ENCODE measurements around the gene SFT2D3.

The SFT2D3 gene

GRCh38 chr2:127664065-127664894, 37.0 kb upstream of the SFT2D3 start:
- no peak for DNase-seq (ENCODE audit: low read depth in 2 of 3, low spot score in 1 of 3)

DNA sequence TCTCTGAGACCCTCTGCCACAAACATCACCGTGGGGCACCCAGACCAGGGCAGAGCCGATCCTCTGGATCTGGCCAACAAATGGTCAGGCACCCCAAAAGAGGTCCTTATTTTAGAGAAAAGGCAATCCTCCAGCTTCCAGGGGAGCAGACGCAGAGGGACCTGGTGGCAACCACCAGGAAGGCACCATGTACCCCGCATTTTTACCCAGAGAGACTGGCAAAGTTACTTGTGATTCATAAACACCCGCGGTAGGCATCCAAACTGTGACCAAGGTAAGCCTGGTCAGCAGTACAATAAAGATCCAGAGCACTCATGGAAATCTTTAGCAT, 36.4 kb upstream of the SFT2D3 start:
- DNase-seq (ENCODE audit: low read depth in 2 of 3, low spot score in 1 of 3) = no peak

GRCh38 chr2:127665267-127665893, 35.9 kb upstream of the SFT2D3 start:
- no peak for DNase-seq (ENCODE audit: low read depth in 2 of 3, low spot score in 1 of 3)

DNA sequence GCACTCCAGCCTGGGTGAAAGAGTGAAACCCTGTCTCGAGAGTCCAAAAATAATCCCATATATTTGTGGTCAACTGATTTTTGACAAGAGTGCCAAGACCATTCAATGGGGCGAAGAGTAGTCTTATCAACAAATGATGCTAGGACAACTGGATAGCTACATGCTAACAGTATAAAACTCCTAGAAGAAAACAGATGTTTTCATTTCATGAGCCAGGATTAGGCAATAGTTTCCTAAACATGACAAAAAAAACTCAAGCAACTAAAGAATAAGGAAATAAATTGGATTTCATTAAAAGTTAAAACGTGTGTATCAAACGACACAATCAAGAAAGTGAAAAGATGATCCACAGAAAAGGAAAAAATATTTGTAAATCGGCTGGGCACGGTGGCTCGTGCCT, 32.2 kb upstream of the SFT2D3 start:
- DNase-seq (ENCODE audit: low read depth in 2 of 3, low spot score in 1 of 3) = no peak

DNA sequence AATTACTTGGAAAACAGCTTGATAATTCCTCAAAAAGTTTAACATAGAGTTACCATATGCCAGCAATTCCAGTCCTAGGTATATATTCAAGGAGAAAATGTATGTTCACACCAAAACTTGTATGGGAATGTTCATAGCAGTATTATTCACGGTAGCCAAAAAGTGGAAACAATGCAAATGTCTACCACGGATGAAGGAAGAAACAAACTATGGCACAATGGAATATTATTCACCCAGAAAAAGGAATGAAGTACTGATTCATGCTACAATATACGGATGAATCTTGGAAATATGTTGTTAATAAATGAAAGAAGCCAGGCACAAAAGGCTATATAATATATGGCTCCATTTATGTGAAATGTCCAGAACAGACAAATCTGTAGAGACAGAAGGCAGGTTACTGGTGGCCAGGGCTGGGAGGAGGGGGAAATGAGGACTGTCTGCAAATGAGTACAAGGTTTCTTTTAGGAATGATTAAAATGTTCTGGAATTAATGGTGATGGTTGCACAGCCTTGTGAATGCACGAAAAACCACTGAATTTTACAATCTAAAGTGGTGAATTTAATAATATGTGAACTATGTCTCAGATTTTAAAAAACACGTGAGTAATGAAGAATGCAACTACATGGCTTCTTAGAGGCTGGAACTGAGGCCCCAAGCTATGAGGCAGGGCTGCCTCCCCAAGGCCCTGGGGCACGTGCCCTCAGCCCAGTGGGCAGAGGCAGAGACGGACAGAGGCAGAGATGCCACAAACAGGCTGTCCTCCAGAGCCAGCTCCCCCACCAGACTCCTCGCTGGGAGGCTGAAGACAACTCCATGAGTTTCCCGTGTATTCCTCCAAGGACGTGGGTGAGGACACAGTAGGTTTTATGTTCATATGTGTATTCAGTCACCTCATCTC, 31.0 kb upstream of the SFT2D3 start:
- no peak for DNase-seq (ENCODE audit: low read depth in 2 of 3, low spot score in 1 of 3)

- DNase-seq (ENCODE audit: low read depth in 2 of 3, low spot score in 1 of 3) = no peak
Measured at GRCh38 chr2:127670957-127671290, 30.4 kb upstream of the SFT2D3 start.

DNA sequence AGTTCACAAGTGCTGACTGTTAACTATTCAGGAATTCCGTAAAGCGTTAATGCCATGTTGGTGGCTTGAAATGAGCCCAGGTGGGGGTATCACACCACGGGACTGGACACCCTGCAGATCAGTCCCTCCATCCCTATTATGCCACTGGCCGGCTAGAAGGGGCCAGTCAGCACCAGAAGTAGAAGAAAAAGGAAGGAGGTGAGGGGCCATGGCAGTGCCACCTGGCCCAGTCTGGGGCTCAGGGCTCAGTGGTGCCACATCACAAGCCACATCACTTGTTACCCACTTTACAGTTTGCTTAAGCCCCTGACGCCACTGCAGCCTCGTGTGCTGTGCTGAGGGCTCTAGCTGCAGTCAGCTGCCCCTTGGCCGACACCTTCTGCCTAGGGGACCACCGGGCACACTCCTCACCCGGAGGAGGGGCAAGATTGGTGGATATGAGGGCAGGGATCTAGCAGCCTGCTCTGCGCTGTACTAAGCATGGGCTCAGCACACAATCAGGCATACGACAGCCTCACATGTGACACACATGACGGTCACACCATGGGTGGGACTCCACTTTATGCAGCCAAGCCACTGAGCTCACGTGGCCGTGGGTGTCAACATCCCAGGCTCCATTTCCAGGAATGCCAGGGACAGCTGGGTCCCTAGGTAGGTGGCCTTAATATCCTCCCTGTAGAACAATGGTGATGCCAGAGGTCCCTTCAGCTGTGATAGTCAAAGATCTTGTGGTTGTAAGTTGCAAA, 29.6 kb upstream of the SFT2D3 start:
- no peak for DNase-seq (ENCODE audit: low read depth in 2 of 3, low spot score in 1 of 3)

DNA sequence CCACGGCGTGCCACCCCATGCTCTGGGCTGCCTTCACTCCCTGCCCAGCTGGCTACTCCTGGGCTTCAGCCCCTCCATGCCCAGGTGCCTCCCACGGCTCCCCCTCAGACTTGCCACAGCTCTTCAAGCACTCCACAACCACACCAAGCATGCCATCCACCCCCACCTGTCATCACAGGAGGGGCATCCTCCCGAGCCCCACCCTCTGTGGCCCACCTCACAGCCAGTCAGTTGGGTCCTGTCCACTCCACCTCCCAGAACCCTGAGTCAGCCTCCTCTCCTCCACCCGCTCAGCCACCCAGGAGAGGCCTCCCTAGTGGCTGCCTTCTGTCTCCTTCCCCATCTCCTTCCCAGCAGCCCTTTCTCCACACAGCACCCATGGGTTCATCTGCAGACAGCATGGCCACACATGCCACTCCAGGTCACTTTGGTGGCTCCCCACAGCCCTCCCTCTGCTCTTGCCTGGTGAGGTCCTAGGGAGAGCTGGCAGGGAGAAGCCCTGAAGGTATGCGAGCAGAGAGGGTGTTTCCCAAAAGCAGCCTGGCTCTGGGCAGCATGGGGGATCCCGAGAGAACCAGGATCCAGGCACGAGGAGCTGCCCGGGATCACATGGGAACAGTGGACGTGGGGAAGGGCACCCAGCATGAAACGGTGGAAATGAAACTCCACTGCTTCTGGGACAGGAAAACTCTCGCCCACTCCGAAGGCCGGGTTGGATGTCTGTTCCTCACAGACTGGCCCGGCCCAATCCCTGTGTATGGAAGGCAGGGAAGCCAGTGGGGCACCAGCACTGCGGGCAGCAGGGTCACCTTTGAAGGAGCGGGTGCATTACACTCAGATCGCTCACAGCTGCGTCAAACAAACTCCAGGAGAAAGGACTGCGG, 28.7 kb upstream of the SFT2D3 start:
- no peak for DNase-seq (ENCODE audit: low read depth in 2 of 3, low spot score in 1 of 3)

DNA sequence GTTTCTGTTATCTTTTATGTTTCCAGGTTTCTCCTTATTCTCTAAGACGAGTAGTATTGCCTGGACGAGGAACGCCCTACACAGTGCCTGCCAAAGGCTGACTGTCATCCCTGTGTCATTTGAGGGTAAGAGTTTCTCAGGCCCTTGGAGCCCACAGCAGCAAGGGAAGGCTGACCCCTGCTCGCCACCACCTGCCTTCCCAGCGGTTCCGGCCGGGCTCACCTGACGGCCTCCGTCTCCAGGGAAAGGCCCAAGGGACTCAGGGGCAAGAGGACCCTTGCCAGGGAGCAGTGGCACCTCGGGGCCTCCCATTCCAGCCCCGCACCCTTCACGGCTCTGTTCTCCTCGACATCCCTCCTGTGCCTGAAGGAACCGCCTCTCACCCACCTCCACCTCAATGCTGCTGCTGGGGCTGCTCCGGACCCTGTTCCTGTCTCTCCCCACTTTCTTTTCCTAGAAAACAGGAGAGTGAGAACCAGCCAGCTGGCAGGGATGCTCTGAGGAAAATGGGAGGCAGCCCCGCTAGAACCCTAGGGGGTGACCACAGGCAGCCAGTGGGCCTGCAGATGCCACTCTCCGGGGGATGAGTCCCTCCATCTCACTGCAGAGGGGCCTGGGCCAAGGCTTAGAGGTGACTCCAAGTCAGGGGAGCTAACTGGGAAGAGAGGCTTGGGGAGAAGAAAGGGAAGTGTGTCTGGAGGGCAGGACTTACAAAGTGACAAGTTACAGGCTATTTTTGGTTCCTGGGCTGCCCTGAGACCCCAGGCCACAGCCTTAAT, 27.8 kb upstream of the SFT2D3 start:
- DNase-seq (ENCODE audit: low read depth in 2 of 3, low spot score in 1 of 3) = no peak

DNA sequence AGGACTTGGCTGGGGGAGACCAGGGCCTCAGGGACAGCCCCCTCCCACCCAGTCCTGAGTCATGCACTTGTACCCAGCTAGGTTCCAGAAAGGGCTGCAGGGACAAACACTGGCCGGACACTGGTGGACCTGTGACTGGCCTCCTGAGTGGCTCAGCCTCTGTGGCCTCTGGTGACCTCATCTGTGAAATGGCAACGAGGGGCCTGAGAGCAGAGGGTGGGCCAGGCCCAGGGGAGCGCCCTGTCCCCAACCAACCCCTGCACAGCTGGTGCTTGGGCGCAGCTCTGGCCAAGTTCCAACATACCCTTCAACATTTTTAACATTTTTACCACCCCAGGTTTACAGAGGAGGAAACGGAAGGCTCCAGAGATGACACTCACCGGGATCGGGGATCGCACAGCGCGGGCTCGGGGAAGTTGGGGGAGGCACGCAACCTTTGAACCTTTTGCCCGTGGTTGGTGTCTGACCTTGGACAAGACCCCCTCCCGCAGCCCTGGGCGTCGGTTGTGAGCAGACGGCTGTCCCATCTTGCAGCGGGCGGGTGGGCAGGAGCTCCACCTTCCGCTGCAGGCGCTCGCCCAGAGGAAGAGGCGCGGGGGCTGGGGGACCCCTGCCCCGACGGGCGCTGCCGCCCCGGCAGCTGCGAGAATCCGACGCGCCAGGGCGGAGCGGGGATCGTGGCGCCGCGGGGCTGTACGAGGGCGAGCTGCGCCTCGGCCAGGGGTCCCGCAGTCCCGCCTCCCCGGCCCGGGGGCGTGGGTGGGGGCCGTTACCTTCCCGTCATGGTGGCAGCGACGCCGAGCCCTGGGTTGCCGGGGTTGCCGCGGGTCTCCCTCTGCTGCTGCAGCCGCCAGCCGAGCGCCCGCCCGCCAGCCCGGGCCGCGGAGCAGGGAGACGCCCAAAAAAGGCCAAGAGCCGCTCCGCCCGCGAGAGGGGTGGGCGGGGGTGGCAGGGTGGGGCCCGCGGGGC, 26.8 kb upstream of the SFT2D3 start:
- DNase-seq (ENCODE audit: low read depth in 2 of 3, low spot score in 1 of 3) = no peak

GRCh38 chr2:127675331-127676261, 25.7 kb upstream of the SFT2D3 start, which contains the start of gene LIMS2:
TSS of gene LIMS2 (minus strand) at chr2:127675530. CDS start at chr2:127675024, 506 bp downstream.
- no peak for DNase-seq (ENCODE audit: low read depth in 2 of 3, low spot score in 1 of 3)

- DNase-seq (ENCODE audit: low read depth in 2 of 3, low spot score in 1 of 3) = no peak
Measured at GRCh38 chr2:127676906-127677305, 24.4 kb upstream of the SFT2D3 start.

DNA sequence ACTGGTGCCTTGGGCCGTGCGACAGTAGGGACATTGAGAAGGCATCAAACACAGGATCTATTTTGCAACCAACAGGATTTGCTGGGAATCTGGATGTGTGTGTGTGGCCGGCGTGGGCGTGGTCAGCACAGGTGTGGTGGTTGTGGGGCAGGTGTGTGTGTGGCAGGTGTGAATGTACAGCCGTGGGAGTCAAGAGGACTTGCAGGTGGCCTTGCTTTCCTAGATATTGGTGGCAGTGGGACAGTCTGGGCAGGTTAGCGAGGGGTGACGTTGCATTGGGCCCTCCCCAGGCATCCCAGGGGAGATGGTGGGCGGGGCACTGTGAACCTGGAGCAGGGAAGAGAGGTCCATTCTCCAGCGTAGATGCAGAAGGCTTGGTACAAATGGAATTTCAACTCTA, 22.8 kb upstream of the SFT2D3 start:
- no peak for DNase-seq (ENCODE audit: low read depth in 2 of 3, low spot score in 1 of 3)

DNA sequence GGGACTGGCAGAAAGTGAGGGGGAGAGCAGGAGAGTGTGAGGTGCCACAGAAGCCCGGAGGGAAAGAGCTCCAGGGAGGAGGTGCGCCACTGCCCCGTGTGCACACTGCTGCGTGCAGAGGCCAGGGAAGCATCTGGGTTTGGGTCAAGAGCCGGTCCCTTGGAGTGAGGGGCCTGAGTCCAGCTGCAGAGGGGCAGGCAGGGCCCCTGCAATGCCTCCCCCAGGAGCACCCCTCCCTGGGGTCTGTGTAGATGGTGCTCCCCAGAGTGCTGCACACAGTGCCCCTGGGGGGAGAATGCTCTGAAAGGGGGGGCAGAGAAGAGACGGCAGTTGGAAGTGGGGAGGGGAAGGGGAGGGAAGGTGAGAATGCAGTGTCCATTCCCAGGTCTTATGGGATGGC, 22.3 kb upstream of the SFT2D3 start:
- no peak for DNase-seq (ENCODE audit: low read depth in 2 of 3, low spot score in 1 of 3)

GRCh38 chr2:127679680-127680361, 21.5 kb upstream of the SFT2D3 start:
- DNase-seq (ENCODE audit: low read depth in 2 of 3, low spot score in 1 of 3) = no peak

DNA sequence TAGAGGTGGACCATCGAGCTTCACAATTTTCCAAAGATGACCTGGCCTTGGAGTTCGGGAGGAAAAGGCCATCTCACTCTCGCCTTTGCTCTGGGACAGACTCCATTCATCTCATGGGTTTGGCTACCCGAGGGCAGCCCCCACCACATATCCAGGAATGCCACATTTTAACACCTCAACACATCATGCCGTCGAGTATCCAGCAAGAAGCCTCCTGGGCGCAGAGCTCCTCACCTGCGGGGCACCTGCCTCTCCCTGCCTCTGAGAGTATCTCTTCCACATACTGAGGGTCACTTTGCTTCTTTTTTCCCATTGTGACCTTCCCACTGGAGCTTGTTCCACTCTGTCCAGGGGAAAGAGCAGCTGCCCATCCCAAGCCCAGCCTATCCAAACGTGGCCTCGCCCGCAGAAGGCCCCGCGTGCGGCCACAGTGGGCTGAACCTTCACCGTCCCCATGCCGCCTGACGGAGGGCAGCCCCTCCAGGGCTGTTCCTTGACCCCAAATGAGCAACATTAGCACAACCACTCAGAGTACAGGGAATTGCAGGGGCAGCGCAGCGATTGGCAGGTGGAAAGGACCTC, 20.5 kb upstream of the SFT2D3 start:
- no peak for DNase-seq (ENCODE audit: low read depth in 2 of 3, low spot score in 1 of 3)

All from stimulated activated CD4-positive, alpha-beta T cell treated with anti-CD3 and anti-CD28 coated beads, Interleukin-12 subunit alpha, Interleukin-12 subunit beta, amount 100 ng/mL, for 48 hours (primary cell).